ENCODE results near the gene P2RX1.

Gene P2RX1

DNA sequence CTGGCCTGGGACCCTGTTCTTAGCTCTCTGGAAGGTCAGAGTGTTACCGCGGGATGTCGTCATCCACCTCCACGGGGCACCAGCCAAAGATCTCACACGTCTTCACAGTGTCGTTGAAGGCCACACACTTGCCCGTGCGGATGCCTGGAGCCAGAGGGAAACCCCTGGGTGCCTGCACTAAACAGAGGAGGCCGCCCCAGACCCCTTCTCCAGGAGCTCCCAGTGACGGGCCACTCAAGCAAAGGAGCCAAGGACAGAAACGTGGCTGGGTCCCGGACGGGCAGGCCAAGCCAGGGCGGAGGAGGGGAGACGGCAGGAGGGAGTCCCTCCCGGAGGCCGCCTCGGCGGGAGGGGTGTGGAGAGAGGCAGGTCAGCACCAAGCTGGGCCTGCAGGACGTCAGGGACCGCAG, 12.4 kb downstream of the P2RX1 start:
- DNase-seq = no peak

- no peak for DNase-seq
Observed at GRCh38 chr17:3903051-3903825, 13.0 kb downstream of the P2RX1 start.

GRCh38 chr17:3900646-3901045, 15.6 kb downstream of the P2RX1 start:
- no peak for DNase-seq

DNA sequence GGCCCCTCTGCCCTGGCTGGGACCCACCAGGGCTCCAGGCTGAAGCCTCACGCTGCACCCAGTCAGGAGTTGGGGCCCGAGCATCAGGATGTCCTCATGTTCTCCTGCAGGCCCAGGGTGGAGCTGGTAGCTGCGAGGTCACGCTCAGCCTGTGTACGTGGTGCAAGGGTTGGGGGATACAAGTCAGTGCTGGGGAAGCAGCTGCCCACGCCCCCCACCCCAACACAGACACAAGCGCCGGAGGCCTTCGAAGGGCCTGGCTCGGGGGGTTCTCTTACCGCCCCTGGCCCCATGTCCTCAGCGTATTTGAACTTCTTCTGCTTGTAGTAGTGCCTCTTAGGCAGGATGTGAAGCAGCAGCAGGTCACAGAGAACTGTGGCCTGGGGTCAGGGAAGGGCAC, 18.5 kb downstream of the P2RX1 start:
- DNase-seq = no peak

DNA sequence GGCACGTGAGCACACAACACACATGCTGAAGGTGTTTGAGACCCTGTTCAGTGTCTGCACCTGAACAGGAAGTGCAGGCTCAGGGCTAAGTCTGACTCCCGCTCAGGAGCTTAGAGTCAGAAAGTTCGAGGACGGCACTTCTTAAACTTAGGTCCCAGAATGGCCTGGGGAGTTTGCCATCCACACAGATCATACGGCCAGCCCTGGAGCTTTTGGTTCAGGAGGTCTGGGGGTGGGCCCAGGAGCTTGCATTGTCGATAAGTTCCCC, 19.4 kb downstream of the P2RX1 start:
- DNase-seq = no peak

DNA sequence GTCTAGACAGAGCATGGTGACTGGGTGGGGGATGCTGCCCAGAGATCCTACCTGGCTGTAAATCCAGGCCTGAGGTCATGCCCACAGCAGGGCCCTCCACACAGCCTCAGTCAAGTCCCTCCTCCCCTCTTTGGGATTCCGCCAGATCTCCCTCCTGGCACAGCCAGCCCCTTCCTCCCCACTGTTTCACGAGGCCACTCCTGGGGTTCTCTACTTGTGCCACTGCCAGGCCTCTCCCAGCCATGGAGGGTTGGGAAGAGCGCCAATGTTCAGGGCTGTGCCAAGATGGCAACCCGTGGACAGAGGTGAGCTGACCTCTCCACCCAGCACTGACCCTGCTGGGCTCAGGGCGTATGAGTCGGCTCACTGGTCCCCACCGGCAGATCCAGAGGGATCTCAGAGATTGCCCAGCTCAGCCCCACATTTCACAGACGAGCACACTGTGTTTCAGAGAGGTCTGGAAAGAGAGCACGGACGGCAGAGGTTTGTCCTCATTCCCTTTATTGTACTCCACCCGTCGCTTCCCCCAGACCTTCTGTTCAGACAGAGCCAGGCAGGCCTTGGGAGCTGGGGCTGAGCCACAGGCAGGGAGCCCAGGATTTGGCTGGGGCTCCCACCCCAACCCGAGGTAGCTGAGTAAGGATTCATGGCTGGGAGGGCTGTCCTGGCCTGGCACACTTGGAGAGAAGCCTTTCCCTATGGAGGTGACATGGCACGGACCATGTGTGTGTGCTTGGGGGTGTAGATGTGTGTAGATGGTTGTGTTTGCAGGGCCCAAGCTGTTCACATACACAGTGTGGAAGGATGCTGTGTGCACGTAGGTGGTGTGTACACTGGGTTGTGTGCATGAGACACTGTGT, 19.9 kb downstream of the P2RX1 start:
- no peak for DNase-seq

- DNase-seq = no peak
Observed at GRCh38 chr17:3895354-3895753, 20.9 kb downstream of the P2RX1 start.

DNA sequence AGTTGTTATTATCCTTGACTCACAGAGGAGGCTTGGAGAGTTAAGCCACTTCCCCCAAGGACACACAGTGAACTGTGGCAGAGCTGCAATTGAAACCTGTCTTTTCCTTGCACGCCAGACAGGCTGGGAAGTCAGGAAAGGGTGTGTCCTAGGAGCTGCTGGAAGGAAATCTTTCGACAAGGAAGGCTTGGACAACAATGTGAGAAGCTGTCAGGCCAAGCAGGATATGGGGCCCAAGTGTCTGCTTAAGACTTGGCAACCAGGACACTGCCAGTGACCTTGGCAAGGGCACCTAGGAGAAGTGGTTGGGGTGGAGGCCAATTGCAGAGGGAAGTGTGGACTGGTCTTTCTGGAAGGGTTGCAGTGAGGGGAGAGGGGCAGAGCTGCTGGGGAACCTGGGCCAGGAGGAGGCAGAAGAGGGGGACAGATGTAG, 21.3 kb downstream of the P2RX1 start:
- DNase-seq = no peak

DNA sequence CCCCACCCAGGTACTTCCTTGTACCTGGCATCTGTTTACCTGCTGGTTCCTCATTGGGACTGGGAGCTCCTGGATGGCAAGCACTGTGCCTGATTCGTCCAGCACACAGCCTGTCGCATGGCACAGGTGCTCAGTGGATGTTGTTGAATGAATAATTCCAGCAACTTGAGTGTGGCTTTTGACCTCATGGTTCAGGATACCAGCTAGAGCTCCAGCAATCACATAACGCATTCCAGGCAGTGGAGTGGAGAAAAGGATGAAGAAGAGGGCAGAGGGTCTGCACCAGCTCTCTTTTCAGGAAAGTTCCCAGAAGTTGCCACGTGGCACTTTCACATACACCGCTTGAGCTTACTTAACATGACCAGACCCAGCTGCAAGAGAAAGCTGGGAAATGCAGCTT, 22.1 kb downstream of the P2RX1 start:
- DNase-seq = no peak

- DNase-seq = no peak
Observed at GRCh38 chr17:3893720-3894116, 22.5 kb downstream of the P2RX1 start.

GRCh38 chr17:3893003-3893719, 23.1 kb downstream of the P2RX1 start, which contains the start of gene CAMKK1:
Gene CAMKK1 (minus strand): TSS chr17:3893053. CDS start chr17:3885687, 7,366 bp downstream.
- DNase-seq = peak; percentile 90 to 93

DNA sequence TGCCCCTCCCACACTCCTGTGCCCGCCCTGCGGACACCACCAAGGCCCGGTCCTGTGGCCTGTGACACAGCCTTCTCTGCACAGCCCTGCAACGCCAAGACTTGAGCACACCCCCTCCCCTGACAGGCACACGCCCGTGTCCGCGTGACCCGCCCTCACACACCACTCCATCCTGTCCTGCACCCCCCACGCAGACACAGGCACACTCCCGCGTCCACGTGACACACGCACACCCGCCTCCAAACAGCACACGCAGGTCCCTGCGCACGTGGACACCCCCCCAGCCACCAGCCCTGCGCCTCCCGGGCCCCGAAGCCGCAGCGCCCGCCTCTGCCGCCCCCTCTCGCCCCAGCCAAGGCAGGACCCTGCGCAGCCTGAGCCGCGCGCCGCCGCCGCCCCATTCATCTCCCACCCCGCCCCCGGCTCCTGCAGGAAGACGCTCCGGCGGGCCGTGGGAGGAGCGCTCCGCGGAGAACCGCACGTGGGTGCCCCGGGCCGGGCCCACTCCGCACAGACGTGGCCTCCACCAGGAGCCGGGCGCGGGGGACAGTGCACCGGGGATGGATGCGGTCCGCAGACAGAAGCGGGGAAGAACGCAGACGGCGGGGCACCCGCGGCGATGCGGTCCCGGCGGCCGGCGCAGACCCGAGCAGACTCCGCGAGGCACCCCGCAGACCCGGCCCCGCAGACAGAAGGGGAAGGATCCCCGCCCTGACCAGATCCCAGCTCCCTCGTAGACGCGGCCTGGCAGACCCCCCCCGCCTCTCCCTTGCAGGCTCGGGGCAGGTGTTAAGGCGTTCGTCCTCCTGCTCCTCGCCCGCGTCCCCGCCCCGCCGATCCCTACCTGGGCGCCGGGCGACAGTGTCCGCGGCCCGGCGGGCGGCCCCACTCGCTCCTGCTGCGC, 23.9 kb downstream of the P2RX1 start:
- peak; percentile 67 to 74 for DNase-seq

DNA sequence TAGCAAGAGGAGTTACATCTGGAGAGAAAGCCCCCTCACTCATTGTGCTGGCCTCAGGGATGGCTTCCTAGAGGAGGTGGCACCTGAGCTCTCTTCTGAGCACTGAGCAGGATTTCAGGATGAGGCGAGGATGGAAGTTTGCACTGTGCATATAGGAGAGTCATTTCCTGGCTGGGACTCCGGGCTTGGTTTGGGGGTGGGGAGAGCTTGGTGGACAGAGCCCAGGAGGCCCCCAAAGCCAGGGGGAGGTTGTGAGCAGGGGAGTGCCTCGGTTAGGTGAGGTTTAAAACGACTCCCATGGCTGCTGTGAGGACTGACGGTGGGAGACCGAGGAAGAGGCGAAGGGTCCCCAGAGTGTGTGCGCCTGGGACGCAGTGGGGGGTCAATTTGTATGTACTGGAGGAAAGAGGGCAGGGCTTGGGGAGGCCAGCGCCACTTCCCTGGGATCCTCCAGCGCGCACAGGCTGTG, 24.6 kb downstream of the P2RX1 start:
- no peak for DNase-seq

DNA sequence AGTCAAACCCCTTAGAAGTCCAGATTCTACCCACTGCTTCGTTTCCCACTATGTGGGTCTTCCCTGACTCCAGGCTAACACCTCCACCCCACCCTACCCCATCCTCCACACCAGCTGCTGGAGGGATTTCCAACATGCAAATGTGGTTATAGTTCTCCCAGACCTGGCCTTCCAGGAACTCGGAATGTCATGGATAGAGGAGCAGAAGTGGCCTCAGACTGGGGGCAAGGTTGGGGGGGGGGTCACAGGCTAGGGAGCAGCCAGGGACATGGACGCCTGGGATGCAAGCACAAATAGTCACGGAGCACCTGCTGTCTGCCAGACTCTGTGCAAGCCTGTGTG, 25.4 kb downstream of the P2RX1 start:
- DNase-seq = no peak

DNA sequence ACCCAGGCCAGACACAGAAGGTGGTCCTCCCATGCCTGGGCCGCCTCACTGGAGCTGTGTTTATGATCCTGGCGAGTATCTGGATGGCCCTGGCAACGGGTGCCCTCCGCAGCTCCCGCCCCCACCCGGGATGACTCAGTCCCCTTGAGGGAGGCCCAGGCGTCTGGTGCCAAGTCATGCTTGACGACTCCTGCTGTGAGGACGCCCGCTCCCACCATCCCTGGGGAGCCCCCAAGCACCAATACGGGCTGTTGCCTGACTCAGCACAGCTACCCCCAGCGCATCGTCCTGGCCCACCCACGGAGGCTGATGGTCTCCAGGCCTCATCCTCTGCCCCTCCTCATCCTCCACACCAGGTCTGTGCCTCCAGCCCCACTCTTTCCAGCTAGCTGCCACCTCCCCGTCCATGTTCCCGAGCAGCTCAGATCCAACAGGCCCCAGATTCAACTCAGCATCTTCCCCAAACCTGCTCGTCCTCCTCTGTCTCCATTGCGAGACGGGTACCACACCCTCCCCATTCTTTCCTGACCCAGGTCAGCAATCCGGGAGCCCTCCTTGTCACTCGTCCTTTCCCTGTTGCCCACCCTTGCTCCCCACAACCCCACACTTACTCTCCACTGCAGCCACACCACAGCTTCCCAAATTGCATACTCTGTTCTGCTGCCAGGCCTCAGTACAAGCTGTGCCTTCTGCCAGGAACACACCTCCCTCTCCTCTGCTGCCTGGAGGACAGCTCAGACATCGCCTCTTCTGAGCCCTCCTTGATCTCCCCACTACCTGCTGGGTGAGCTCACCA, 26.0 kb downstream of the P2RX1 start:
- DNase-seq = peak; percentile 52 to 64

- no peak for DNase-seq
Observed at GRCh38 chr17:3889325-3890012, 26.8 kb downstream of the P2RX1 start.

DNA sequence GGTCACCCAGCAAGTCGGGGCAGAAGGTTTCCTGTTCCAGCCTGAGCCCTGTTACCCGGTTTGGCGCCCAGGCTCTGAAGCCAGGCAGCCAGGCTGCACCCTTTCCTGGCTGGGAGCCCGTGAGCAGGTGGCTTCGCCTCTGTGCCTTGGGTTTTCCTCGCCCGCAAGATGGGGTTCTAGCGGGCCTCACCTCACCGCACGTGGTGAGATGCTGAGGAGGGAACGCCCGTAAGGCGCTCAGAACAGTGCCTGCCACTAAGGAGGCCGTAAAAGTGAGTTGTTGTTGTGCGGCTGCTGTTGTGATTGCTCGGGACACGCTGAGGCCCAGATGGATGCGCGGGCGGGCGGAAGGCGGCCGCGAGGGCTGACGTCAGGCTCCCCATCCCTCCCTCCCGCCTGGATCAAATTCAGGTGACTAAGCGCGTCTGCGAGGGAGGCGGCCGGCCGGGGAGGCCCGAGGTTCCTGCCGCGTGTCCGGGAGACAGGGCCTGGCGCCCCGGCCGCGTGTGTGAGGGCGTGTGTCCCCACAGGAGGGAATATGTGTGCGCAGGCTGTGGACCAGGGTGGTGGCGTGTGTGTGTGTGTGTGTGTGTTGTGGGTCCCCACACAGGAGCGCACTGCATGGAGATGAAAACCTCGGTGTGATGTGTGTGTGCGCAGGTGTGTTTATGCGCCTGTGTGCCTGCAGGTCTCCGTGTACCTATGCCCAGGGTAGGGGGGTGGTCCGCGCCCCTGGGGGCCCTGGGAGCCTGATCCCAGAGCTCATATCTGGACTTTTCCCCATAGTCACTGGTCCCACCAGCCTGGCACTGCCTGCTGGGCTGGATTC, 27.7 kb downstream of the P2RX1 start:
- DNase-seq = no peak

DNA sequence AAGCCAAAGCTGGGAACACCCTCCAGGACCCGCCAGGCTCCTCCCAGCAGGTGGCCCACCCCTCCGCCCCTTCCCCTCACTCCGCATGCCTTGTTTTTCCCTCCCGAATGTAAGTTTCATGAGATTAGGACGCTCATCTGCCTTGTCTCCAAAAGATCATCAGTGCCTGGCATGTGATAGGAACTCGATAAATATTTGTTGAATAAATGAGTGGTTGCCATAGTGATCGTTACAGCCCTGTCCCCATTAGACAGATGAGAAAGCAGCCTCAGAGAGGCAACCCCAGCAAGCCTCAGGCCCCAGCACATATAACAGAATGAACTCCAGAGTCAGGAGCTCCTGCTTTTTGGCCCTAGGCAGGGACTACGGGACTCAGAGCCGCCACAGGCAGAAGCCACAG, 28.5 kb downstream of the P2RX1 start:
- DNase-seq = no peak

DNA sequence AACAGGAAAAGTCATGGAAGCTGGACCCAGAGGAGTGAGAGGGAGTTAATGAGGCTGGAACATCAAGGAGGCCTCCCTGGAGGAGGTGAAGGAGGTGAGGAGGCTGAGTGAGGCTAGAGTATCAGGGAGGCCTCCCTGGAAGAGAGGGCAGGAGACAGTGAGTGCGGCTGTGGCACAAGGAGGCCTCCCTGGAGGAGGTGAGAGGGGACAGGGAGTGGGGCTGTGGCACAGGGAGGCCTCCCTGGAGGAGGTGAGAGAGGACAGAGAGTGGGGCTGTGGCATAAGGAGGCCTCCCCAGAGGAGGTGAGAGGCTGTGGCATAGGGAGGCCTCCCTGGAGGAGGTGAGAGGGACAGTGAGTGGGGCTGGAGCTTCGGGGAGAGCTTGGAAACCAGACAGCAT, 28.9 kb downstream of the P2RX1 start:
- DNase-seq = no peak

GRCh38 chr17:3886776-3887175, 29.5 kb downstream of the P2RX1 start:
- no peak for DNase-seq

Measured in activated T-cell treated with anti-CD3 and anti-CD28 coated beads, Interleukin-2, amount 50 U/mL, for 48 hours (primary cell).